ENCODE measurements around the gene CHCHD6. TPM values are rescaled to one million over a fixed set of nuclear protein-coding genes. Genes with fewer than 3 reads are reported as not detected.

The CHCHD6 gene
- total RNA-seq, 1 donor from 2014 or later, result 31.0 TPM

DNA sequence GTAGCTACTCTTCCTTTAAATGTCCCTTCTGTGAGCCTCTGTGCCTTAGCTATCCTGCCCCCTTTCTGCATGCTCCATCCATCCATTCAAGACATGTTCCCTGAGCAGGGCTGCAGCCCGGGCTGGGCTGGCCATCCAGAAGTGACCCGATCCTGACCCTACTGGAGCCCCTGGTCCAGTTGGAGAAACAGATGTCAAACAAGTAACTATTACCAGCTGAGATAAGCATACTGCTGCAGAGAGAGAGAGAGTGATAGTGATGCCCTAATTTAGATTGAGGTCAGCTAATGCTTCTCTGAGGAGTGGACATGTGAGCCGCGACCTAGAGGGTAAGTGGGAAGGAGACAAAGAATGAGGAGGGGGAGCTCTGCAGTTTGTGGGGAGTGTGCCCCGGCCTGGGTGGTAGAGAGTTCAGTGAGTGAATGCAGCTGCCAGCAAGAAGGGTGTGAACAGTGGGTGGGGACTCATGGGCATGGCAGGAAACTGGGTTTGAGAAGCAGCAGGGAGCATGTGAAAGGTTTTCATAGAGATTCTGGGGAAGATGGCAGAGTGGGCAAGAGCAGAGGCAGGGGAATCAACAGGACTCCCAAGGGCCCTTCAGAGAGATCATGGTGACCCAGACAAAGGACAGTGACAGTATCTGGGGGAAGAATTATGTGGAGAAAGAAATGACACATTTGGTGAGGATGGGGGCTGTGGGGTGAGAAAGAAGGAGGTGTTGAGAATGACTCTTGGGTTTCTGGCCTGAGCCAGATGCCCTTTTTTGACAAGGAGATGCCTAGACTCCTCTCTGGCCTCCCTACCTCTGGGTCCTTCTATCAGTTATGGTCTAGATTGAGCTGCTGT lies 44.9 kb downstream of the CHCHD6 start:
- no peaks in the 10 kb centered on the region for H3K27me3 Mint-ChIP-seq (ENCODE audit: low read depth)
- H3K9me3 Mint-ChIP-seq, result no peaks in the 10 kb centered on the region
- TF ChIP-seq, protein P1, sequence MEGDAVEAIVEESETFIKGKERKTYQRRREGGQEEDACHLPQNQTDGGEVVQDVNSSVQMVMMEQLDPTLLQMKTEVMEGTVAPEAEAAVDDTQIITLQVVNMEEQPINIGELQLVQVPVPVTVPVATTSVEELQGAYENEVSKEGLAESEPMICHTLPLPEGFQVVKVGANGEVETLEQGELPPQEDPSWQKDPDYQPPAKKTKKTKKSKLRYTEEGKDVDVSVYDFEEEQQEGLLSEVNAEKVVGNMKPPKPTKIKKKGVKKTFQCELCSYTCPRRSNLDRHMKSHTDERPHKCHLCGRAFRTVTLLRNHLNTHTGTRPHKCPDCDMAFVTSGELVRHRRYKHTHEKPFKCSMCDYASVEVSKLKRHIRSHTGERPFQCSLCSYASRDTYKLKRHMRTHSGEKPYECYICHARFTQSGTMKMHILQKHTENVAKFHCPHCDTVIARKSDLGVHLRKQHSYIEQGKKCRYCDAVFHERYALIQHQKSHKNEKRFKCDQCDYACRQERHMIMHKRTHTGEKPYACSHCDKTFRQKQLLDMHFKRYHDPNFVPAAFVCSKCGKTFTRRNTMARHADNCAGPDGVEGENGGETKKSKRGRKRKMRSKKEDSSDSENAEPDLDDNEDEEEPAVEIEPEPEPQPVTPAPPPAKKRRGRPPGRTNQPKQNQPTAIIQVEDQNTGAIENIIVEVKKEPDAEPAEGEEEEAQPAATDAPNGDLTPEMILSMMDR (IDR thresholded peaks at IDR 0.05; ENCODE audit: unreplicated experiment), result no peak
- no peak overlapping the region for H3K27ac Mint-ChIP-seq
- peaks cover 43% of the 10 kb centered on the region for H3K4me1 Mint-ChIP-seq
- no peak overlapping the region for H3K4me3 Mint-ChIP-seq
- DNase-seq (ENCODE audit: low spot score in 2 of 2, unreplicated experiment in 2 of 2), result no peak
- H3K36me3 Mint-ChIP-seq, result peaks cover 3% of the 10 kb centered on the region

DNA sequence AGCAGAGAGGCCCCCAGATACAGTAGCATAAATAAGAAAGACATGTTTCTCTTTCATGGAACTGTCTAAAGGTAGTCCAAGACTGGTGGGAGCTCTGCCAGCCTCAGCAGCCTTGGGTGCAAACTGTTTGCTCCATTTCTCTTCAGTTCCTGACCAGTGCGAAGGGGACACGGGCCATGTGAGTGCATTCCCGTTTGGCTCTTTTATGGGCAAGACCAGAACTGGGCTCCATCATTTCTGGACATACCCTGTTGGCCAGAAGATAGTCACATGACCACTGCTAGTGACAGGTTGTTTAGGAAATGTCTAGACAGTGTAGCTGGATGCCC lies 45.5 kb downstream of the CHCHD6 start:
- Mint-ChIP-seq H3K36me3 (peaks cover 3% of the 10 kb centered on the region), H3K27ac (no peak overlapping the region), H3K4me3 (no peak overlapping the region), H3K4me1 (peaks cover 46% of the 10 kb centered on the region), H3K9me3 (no peaks in the 10 kb centered on the region), H3K27me3 (ENCODE audit: low read depth) (no peaks in the 10 kb centered on the region)
- DNase-seq (ENCODE audit: low spot score in 2 of 2, unreplicated experiment in 2 of 2), result no peak
- TF ChIP-seq, protein P1 (IDR thresholded peaks at IDR 0.05; ENCODE audit: unreplicated experiment), result no peak

DNA sequence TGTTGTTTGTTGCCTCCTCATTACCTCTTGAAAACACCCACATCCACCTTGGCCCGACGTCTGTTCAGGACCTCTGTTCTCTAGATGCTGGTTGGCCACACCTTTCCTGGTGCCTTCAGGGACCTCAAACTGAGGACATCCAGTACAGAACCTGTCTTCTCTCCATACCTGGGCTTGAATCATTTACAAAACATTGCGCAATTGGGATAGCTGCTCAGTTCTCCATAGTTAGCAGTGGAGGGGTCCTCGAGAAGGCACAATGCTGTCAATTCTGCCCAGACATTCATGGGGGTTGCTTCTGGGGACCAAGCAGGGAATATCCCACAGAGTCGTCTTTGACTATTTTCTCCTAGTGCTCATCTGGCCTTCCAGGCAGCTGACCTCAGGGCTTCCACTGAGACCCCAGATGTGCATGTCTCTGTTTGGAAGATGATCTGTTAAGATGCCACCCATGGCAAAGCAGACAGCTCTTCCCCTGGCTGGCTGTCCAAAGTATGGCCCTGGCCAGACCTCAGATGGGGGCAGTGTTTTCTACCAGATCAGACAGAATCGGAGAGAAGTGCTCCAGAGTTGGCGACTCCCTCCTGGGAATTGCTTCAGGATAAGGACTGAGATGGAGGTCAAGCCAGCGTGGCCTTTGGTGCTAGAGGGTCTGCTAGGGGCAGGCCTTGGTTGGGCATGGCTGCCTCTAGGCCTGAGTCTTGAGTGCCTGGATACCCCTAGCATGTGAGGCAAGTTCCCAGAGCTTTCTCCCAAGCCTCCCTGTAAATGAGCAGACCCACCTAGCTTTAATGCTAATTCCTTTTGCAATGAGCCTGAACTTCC lies 46.1 kb downstream of the CHCHD6 start:
- Mint-ChIP-seq H3K4me3 (no peak overlapping the region), H3K36me3 (peaks cover 3% of the 10 kb centered on the region), H3K9me3 (no peaks in the 10 kb centered on the region), H3K27me3 (ENCODE audit: low read depth) (no peaks in the 10 kb centered on the region), H3K4me1 (peaks cover 46% of the 10 kb centered on the region), H3K27ac (no peak overlapping the region)
- DNase-seq (ENCODE audit: low spot score in 2 of 2, unreplicated experiment in 2 of 2), result no peak
- TF ChIP-seq, protein P1 (IDR thresholded peaks at IDR 0.05; ENCODE audit: unreplicated experiment), result no peak

DNA sequence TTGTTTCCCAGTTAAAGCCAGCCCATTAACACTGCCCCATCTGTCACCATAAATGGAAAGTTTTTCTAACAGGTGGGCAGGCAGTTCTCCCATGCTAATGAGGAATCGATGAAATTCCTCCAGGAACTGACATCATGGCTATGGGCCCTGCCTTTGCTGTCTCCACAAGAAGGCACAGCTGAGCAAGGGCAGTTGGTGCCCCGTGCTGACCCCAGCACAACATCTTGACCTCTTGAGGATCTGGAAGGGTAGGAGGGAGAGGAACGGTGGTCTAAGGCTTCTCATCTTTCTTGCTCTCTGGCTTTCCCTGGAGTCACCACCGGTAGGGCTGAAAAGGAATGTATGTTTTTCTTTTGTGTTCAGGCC lies 46.7 kb downstream of the CHCHD6 start:
- H3K27me3 Mint-ChIP-seq (ENCODE audit: low read depth), result no peaks in the 10 kb centered on the region
- H3K4me1 Mint-ChIP-seq, result peaks cover 46% of the 10 kb centered on the region
- TF ChIP-seq, protein P1 (IDR thresholded peaks at IDR 0.05; ENCODE audit: unreplicated experiment), result no peak
- H3K9me3 Mint-ChIP-seq, result no peaks in the 10 kb centered on the region
- peaks cover 3% of the 10 kb centered on the region for H3K36me3 Mint-ChIP-seq
- no peak overlapping the region for H3K4me3 Mint-ChIP-seq
- H3K27ac Mint-ChIP-seq, result no peak overlapping the region
- no peak for DNase-seq (ENCODE audit: low spot score in 2 of 2, unreplicated experiment in 2 of 2)

DNA sequence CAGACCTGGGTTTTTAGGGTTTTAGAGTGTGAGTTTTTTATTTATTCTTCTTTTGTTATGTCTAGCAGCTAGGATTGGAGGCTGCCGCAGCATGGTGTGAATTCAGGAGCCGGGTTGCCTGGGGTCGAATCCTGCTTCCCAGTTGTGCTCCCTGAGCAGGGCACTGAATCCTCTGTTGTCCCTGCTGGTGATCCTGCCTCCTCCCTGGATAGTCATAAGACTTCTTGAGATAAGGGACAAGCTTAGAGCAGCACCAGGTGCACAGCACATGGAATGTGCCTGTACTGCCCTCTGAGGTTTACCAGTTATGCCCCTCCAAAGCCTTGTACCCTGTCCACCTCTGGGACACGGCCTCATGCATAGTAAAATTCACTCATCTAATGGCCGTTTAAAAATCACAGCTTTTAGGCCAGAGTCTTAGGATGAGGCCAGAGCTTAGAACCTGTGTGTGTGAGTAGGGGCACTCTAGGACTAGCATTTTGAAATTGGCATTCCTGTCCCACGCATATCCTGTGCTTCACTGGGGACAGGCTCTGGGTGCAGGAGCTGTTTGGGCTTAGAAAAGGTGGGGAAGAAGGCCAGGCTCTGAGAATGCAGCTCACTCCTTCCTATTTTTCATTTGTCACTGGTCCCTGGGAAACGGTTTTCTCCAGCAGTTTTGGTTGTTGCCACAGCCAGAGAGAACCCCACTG lies 47.7 kb downstream of the CHCHD6 start:
- no peak overlapping the region for H3K4me3 Mint-ChIP-seq
- H3K27ac Mint-ChIP-seq, result no peak overlapping the region
- H3K9me3 Mint-ChIP-seq, result no peaks in the 10 kb centered on the region
- H3K36me3 Mint-ChIP-seq, result peaks cover 3% of the 10 kb centered on the region
- no peak for DNase-seq (ENCODE audit: low spot score in 2 of 2, unreplicated experiment in 2 of 2)
- peaks cover 39% of the 10 kb centered on the region for H3K4me1 Mint-ChIP-seq
- H3K27me3 Mint-ChIP-seq (ENCODE audit: low read depth), result no peaks in the 10 kb centered on the region
- TF ChIP-seq, protein P1 (IDR thresholded peaks at IDR 0.05; ENCODE audit: unreplicated experiment), result no peak
